RWPE1 (cell line): ENCODE results near the gene ENTPD1.

Experiments
- CTCF ChIA-PET: fragments of 350-600 bp; sonication (Branson Sonifier 250); formaldehyde crosslinking; extraction: SDS; loops from one replicate; lab custom pipeline; 2021; lab: Yijun Ruan, JAX
- POLR2A ChIA-PET: fragments of 400-600 bp; formaldehyde crosslinking; extraction: SDS; loops from one replicate; lab custom pipeline; 2020; ENCODE audit warnings: antibody characterized with exemption; ENCODE audit not compliant: low non-redundant PET; lab: Yijun Ruan, JAX
- DNase-seq: peaks from one replicate; pipeline ENCODE4 v3.0.0; 2012; ENCODE audit warnings: low spot score
- H3K27ac ChIP-seq: fragments of 450-650 bp; 2 replicates; pipeline ENCODE4 v1.5.1; 2017
- TF ChIP-seq, protein P1 (sequence below): fragments of 450-650 bp; conservative IDR thresholded peaks from 2 replicates; pipeline ENCODE4 v1.5.1; 2017; ENCODE audit warnings: low read depth, mild to moderate bottlenecking

Gene ENTPD1

GRCh38 chr10:95840681-95841080 is 84.7 kb downstream of the ENTPD1 start:
- POLR2A ChIA-PET: no interaction called here
- no peak overlapping the region for H3K27ac ChIP-seq
- CTCF ChIA-PET: interaction anchor here (1.1 to 1.7 kb wide), 4 partner anchors 19 to 146 kb away, joined by 3 to 16 read pairs (median 4); partner anchors contain the start of gene TCTN3
- TF ChIP-seq, protein P1, sequence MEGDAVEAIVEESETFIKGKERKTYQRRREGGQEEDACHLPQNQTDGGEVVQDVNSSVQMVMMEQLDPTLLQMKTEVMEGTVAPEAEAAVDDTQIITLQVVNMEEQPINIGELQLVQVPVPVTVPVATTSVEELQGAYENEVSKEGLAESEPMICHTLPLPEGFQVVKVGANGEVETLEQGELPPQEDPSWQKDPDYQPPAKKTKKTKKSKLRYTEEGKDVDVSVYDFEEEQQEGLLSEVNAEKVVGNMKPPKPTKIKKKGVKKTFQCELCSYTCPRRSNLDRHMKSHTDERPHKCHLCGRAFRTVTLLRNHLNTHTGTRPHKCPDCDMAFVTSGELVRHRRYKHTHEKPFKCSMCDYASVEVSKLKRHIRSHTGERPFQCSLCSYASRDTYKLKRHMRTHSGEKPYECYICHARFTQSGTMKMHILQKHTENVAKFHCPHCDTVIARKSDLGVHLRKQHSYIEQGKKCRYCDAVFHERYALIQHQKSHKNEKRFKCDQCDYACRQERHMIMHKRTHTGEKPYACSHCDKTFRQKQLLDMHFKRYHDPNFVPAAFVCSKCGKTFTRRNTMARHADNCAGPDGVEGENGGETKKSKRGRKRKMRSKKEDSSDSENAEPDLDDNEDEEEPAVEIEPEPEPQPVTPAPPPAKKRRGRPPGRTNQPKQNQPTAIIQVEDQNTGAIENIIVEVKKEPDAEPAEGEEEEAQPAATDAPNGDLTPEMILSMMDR: no peak
- DNase-seq: no peak

- POLR2A ChIA-PET: no interaction called here
- TF ChIP-seq, protein P1: peak; percentile 34
- DNase-seq: peak; percentile 43
- no peak overlapping the region for H3K27ac ChIP-seq
- CTCF ChIA-PET: interaction anchor here (0.6 to 1.7 kb wide), 13 partner anchors 9 to 636 kb away, joined by 3 to 16 read pairs (median 3); partner anchors contain the start of genes CC2D2B and TCTN3
Observed at GRCh38 chr10:95841661-95842498, 85.9 kb downstream of the ENTPD1 start.

GRCh38 chr10:95845411-95845810 is 89.4 kb downstream of the ENTPD1 start:
- no peak for DNase-seq
- ChIA-PET POLR2A (no interaction called here), CTCF (no interaction called here)
- H3K27ac ChIP-seq: no peak overlapping the region
- TF ChIP-seq, protein P1: no peak

- ChIA-PET POLR2A (no interaction called here), CTCF (no interaction called here)
- no peak for DNase-seq
- TF ChIP-seq, protein P1: no peak
- no peak overlapping the region for H3K27ac ChIP-seq
Observed at GRCh38 chr10:95847007-95847406, 91.0 kb downstream of the ENTPD1 start.

DNA sequence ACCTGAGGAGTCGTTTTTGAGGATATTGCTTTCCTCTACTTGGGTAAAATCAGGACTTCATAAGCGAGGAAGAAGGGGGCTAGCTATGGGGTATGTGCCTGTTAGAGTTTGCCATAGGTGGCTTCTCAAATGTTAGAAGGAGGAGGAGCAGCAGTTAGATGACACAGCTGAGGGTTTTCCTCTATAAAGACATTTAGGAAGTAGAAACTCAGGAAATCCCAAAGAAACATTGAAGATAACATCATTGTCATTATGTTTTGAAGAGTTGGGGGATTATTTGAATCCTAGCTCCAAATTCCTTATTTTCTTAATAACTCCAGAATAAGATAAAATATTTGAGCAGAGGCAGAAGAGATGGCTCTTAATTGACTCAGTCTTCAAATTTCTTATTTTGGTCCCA is 92.9 kb downstream of the ENTPD1 start:
- ChIA-PET CTCF (interaction anchor here (0.6 kb wide), 2 partner anchors 155 to 1119 kb away, joined by 4 to 7 read pairs; partner anchors contain the start of gene TCTN3), POLR2A (no interaction called here)
- TF ChIP-seq, protein P1: no peak
- DNase-seq: no peak
- no peak overlapping the region for H3K27ac ChIP-seq

DNA sequence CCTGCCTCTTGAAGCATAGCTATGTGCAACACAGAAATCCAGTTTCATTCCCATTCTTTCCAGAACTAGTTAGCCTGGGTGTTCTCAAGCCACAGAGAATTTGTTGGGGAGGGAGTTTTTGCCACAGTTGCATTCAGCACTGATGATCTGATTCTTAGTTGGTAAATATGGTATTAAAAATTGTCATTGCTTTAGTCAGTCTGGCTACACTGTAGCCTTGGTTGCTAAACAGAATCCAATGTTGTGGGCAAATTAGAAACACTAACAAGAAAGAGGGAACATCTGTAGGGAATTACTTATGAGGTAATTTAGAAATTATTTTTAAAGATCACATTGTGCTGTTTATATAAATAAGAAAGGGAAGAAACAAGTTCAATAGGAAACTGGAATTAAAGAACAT is 94.8 kb downstream of the ENTPD1 start:
- H3K27ac ChIP-seq: no peak overlapping the region
- no peak for DNase-seq
- TF ChIP-seq, protein P1: no peak
- POLR2A ChIA-PET: no interaction called here
- CTCF ChIA-PET: interaction anchor here (0.5 to 1.1 kb wide), 2 partner anchors 9 to 215 kb away, joined by 3 to 5 read pairs; no protein-coding TSS in a partner anchor
